BJ (cell line): ENCODE measurements around the gene EBI3. TPM values are rescaled to one million over a fixed set of nuclear protein-coding genes. Genes with fewer than 3 reads are reported as not detected.
"Not testable (repeated sequence)": the region's sequence is repeated elsewhere in the genome, so short reads cannot be mapped to it uniquely, and the experiment has no call there.

ENCODE experiments used
- CTCF ChIA-PET: fragments of 350-600 bp; formaldehyde crosslinking; extraction: SDS; loops from one replicate; lab custom pipeline; 2021; ENCODE audit warnings: antibody characterized with exemption, inconsistent platforms; lab: Yijun Ruan, JAX
- POLR2A ChIA-PET: fragments of 300-600 bp; sonication (Branson Sonifier 250); formaldehyde crosslinking; extraction: SDS; loops from one replicate; lab custom pipeline; 2021; ENCODE audit warnings: antibody characterized with exemption; lab: Charles Lee
- DNase-seq: peaks from one replicate; pipeline ENCODE4 v3.0.0-alpha.2; 2011; ENCODE audit warnings: low read depth
- H3K27me3 ChIP-seq: 2 replicates; pipeline ENCODE4 v1.6.0; 2011; ENCODE audit warnings: low read length; ENCODE audit not compliant: control insufficient read depth, insufficient read depth
- H3K36me3 ChIP-seq: 2 replicates; pipeline ENCODE4 v1.5.1; 2011; ENCODE audit warnings: low read length; ENCODE audit not compliant: control insufficient read depth, insufficient read depth
- H3K4me3 ChIP-seq: 2 replicates; pipeline ENCODE4 v1.5.1; 2011; ENCODE audit warnings: low read depth, mild to moderate bottlenecking, control low read depth, low read length
- CTCF ChIP-seq: IDR thresholded peaks from 2 replicates; pipeline ENCODE4 v1.5.1; 2011; ENCODE audit warnings: low read depth, mild to moderate bottlenecking, control low read depth, inconsistent platforms, low read length, moderate library complexity; ENCODE audit not compliant: insufficient read depth
- polyA plus RNA-seq: library from polyadenylated mRNA; depleted of rRNA; stranded (reverse); fragments of >200 nt; gene quantifications from 2 replicates; pipeline ENCODE4 v1.2.3, GENCODE V29; 2011

EBI3 gene
- polyA plus RNA-seq, 1 experiment = 1.2 TPM

GRCh38 chr19:4210166-4210731 lies 19.1 kb upstream of the EBI3 start:
- POLR2A ChIA-PET = no interaction called here
- DNase-seq = no peak
- no peaks in the 10 kb centered on the region for H3K36me3 ChIP-seq
- no peak for TF ChIP-seq CTCF
- H3K27me3 ChIP-seq = no peaks in the 10 kb centered on the region
- no peak overlapping the region for H3K4me3 ChIP-seq
- CTCF ChIA-PET = no interaction called here

GRCh38 chr19:4213116-4213515 lies 16.2 kb upstream of the EBI3 start:
- CTCF ChIA-PET = interaction anchor here (1.0 to 2.7 kb wide), 2 partner anchors 12 to 73 kb away, joined by 3 to 9 read pairs; no protein-coding TSS in a partner anchor

GRCh38 chr19:4215807-4216206 lies 13.5 kb upstream of the EBI3 start:
- no peak for DNase-seq
- Histone ChIP-seq H3K36me3 (no peaks in the 10 kb centered on the region), H3K4me3 (no peak overlapping the region), H3K27me3 (no peaks in the 10 kb centered on the region)
- no peak for TF ChIP-seq CTCF
- CTCF ChIA-PET = interaction anchor here (0.6 kb wide), 2 partner anchors 397 to 726 kb away, joined by 3 to 4 read pairs; no protein-coding TSS in a partner anchor
- POLR2A ChIA-PET = no interaction called here

More at GRCh38 chr19:4213116-4213515, 16.2 kb upstream of the EBI3 start:
- no peaks in the 10 kb centered on the region for H3K36me3 ChIP-seq
- H3K4me3 ChIP-seq = no peak overlapping the region
- H3K27me3 ChIP-seq = no peaks in the 10 kb centered on the region
- TF ChIP-seq CTCF = no peak
- DNase-seq = no peak
- POLR2A ChIA-PET = no interaction called here

- Histone ChIP-seq H3K4me3 (no peak overlapping the region), H3K27me3 (no peaks in the 10 kb centered on the region), H3K36me3 (no peaks in the 10 kb centered on the region)
- ChIA-PET CTCF (interaction anchor here (1.8 to 2.1 kb wide), 2 partner anchors 9 to 13 kb away, joined by 5 to 6 read pairs; no protein-coding TSS in a partner anchor), POLR2A (no interaction called here)
- no peak for TF ChIP-seq CTCF
- DNase-seq = no peak
These were observed 12.5 kb upstream of the EBI3 start for GRCh38 chr19:4216846-4217245.

GRCh38 chr19:4217429-4218264 lies 11.7 kb upstream of the EBI3 start:
- no peak for DNase-seq
- ChIA-PET CTCF (interaction anchor here (1.4 to 2.1 kb wide), 3 partner anchors 9 to 16 kb away, joined by 3 to 6 read pairs (median 5); no protein-coding TSS in a partner anchor), POLR2A (no interaction called here)
- no peak for TF ChIP-seq CTCF
- Histone ChIP-seq H3K27me3 (no peaks in the 10 kb centered on the region), H3K4me3 (no peak overlapping the region), H3K36me3 (no peaks in the 10 kb centered on the region)

GRCh38 chr19:4218523-4218922 lies 10.8 kb upstream of the EBI3 start:
- H3K27me3 ChIP-seq, H3K36me3 ChIP-seq, DNase-seq, H3K4me3 ChIP-seq: not testable (repeated sequence)
- ChIA-PET POLR2A (interaction anchor here (0.7 kb wide), 1 partner anchor 28 kb away, joined by 16 read pairs; the partner anchor contains the start of gene YJU2), CTCF (interaction anchor here (1.4 to 2.1 kb wide), 3 partner anchors 10 to 17 kb away, joined by 3 to 6 read pairs (median 5); no protein-coding TSS in a partner anchor)
